HFF-Myc (cell line): Measurements from ENCODE around the gene KLF1.
"Not testable (repeated sequence)": the region's sequence is repeated elsewhere in the genome, so short reads cannot be mapped to it uniquely, and the experiment has no call there.

ENCODE experiments used
- DNase-seq: peaks from one replicate; pipeline ENCODE4 v3.0.0-alpha.2; 2011; ENCODE audit warnings: low read depth; ENCODE audit errors: extremely low read depth
- H3K4me3 ChIP-seq: replicated peaks from 2 replicates; pipeline ENCODE4 v1.5.1; 2011; ENCODE audit warnings: low read depth, mild to moderate bottlenecking, control low read depth, low read length
- TF ChIP-seq, protein P1 (sequence below): IDR thresholded peaks from 2 replicates; pipeline ENCODE4 v1.5.1; 2012; ENCODE audit warnings: mild to moderate bottlenecking, low read depth, low read length, control low read depth; ENCODE audit errors: missing control alignments

KLF1 gene

DNA sequence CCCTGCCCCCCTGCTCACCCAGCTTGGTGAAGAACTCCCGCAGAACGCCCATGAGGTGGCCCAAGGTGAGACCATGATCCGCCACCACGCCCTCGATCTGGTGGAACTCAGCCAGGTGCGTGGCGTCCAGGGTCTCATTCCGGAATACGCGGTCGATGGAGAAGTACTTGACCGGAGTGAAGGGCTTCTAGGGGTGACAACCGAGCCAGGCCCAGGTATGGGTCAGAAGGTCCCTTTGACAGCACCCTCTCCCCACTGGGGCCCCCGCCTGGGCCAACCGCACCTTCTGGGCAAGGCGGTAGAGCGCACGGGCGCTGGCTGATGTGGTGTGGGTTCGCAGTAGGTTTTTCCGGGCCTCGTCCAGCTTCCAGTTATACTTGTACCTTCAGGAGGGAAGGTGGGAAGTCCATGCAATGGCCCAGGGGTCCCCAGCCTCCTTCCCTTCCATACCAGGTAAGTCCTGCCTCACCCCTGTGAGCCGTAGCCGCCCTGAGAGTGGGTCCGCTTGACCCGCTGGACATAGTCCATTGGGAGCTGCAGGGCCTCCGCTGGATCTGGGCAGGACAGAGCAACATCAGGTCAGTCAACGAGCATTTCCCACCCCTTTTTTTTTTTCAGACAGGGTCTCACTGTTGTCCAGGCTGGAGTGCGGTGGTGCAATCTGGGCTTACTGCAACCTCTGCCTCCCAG lies 37.8 kb upstream of the KLF1 start:
- DNase-seq, result no peak
- TF ChIP-seq, protein P1, sequence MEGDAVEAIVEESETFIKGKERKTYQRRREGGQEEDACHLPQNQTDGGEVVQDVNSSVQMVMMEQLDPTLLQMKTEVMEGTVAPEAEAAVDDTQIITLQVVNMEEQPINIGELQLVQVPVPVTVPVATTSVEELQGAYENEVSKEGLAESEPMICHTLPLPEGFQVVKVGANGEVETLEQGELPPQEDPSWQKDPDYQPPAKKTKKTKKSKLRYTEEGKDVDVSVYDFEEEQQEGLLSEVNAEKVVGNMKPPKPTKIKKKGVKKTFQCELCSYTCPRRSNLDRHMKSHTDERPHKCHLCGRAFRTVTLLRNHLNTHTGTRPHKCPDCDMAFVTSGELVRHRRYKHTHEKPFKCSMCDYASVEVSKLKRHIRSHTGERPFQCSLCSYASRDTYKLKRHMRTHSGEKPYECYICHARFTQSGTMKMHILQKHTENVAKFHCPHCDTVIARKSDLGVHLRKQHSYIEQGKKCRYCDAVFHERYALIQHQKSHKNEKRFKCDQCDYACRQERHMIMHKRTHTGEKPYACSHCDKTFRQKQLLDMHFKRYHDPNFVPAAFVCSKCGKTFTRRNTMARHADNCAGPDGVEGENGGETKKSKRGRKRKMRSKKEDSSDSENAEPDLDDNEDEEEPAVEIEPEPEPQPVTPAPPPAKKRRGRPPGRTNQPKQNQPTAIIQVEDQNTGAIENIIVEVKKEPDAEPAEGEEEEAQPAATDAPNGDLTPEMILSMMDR, result no peak
- H3K4me3 ChIP-seq, result no peak overlapping the region

DNA sequence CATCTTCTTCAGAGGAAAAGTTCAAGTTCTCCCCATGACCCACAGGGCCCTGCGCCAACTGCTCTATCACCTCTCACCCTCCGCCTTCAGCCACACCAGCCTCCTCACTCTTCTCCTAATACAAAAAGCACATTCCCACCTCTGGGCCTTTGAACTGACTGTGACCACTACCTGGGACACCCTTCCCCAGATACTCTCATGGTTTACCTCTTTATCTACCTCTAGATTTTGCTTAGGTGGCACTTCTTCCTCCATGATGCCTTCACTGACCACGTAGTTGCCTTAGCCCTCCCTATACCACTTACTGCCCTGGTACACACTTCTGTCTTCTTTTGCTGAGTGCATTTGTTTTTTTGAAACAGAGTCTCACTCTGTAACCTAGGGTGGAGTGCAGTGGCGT lies 36.0 kb upstream of the KLF1 start:
- no peak overlapping the region for H3K4me3 ChIP-seq
- DNase-seq, result no peak
- TF ChIP-seq, protein P1, result no peak

DNA sequence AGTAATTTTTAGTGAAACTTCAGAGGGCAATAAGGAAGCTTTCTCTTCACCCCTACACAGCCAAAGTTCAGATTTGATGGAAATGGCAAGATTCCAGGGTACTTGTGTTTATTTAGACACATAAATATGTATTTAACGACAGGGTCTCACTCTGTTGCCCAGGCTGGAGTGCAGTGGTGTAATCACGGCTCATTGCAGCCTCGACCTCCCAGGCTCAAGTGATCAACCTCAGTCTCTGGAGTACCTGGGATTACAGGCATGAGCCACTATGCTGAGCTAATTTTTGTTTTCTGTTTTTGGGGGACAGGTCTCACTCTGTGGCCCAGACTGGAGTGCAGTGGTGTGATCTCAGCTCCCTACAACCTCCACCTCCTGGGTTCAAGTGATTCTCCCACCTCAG lies 34.0 kb upstream of the KLF1 start:
- no peak overlapping the region for H3K4me3 ChIP-seq
- DNase-seq, result no peak
- TF ChIP-seq, protein P1, result no peak

DNA sequence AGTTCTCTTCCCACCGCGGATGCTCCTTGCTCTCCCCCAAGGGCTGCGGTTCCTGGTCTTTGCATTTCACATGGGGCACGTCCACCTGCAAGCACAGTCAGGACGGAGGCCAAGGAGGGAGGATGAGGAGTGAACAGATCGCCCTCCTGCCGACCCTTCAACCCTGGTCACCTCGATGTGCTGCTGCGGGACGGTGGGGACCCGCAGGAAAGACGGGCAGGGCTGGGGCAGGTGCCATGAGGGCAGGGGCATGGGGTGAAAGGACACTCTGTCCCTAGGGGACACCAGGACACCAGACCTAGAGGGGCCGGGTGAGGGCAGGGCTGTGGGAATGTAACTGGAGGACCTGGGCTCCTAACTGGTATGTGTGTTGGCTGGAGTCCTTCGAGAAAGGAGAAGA lies 31.3 kb upstream of the KLF1 start:
- no peak overlapping the region for H3K4me3 ChIP-seq
- TF ChIP-seq, protein P1, result no peak

DNA sequence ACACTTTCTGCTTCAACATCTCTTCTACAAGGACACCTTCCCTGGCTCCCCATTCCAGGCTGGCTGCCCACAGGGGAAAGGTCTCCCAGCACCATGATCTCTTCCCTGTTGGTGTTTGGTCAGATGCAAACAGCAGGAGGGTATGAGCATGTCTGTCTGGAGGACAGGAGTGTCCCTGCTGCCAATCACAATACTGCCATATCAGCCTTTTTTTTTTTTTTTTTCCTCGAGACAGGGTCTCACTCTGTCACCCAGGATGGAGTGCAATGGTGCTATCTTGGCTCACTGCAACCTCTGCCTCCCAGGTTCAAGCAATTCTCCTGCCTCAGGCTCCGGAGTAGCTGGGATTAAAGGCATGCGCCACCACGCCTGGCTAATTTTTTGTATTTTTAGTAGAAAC lies 28.9 kb upstream of the KLF1 start:
- H3K4me3 ChIP-seq, DNase-seq: not testable (repeated sequence)

More for the DNA sequence above, 31.3 kb upstream of the KLF1 start:
- no peak for DNase-seq

DNA sequence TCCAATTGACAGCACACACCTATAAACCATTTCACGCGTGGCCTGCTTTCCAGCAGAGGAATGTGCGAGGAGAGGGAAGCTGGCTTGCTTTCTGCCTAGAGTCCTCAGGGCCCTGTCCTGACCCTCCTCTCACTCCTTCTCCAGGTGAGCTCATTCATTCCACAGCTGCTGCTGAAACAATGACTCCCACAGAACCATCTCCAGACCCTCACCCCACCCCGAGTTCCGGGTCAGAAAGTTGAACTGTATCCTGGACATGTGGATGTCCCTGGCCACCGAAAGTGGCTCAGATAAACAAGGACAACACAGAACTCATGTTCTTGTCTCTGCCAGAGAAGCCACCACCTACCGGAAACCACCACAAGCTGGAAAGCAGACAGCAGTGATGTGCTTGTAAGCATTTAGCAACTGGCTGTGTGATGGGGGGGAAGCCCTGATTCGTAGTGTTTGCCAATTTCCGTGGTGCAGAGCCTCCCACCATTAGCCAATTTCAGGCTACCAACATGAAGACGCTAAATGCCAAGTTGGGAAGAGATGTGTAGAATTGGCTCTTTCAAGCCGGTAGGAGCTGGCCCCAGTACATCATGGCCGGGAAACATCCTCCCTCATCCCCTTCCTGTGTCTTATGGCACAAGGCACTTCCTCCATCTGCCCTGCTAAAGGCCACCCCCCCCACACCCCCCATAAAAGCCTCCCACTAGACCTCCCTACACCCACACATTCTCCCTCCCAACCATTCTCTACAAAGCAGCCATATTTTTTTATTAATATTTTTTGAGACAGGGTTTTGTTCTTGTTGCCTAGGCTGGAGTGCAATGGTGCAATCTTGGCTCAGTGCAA lies 27.1 kb upstream of the KLF1 start:
- DNase-seq, result no peak
- TF ChIP-seq, protein P1, result no peak
- H3K4me3 ChIP-seq, result no peak overlapping the region

DNA sequence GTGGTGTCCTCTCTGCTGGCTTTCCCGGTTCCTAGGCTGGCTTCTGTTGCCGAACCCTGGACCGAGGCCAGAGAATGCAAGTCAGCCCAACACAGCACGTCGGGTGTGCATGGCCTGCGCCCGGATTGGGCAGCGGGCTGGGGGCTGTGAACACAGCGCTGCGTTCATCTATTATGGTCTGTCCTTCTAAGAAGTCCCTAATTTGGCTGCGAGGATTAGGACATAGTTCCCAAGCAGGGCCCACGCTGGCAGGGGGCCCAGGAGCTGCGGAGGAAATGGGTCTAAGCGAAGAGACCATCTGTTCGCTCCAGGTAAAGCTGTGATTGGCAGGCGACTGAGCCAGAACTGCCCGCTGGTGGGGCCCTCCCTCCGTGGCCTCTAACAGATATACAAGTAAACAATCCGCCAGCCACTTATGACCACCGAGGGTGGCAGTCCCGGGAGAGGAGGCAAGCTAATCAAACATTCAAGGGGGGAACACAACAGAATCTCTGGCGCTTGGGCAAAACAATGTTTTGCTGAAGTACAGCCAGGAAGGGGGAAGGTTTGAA lies 26.1 kb upstream of the KLF1 start:
- no peak for DNase-seq
- TF ChIP-seq, protein P1, result no peak
- H3K4me3 ChIP-seq, result no peak overlapping the region
